ENCODE measurements around the gene HIGD1C.
"Not testable (repeated sequence)": the region's sequence is repeated elsewhere in the genome, so short reads cannot be mapped to it uniquely, and the experiment has no call there.

HIGD1C gene

DNA sequence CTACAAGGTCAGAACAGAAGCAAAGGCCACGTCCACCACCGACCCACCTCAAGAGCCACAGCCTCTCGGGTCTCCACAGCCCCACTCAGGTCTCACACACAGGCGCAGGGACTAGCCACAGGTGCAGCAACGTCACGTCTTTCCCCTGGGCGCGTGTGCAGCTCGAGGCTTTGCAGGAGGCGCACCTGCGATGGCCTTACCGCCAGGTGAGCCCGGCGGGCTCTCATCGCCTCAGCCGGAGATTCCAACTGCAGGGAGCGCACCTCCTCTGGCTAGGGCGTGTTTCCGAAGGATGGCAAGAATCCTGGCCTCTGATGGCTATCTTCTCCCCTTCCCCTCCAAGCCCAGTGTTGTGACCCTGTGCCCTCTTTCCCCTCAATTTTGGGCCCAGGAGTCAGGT, at the start of gene HIGD1C:
HIGD1C (plus strand) TSS at position 35 of the 400 bp plus-strand sequence. CDS start 1,455 bp downstream, outside the sequence.
- no peak for DNase-seq (ENCODE audit: low read depth, low spot score)

DNA sequence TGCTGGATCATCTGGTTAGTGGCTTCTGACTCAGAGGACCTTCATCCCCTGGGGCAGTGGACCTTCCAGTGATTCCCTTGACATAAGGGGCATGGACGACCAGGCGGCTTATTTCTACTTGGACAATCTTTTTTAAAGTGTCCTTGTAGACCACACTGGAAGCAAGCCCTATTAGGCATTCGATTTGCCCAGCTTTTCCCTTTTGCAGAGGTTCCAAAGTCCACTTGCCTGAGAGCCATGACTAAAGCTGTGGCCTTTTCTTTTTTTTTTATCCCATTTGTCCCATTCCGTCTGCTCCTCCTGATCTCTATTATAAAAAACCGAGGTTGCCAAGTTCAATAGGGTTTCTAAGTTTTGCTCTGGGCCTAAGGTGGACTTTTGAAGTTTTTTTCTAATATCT, 43.9 kb upstream of the HIGD1C start:
- not testable (repeated sequence) for DNase-seq (ENCODE audit: low read depth, low spot score)

GRCh38 chr12:50912361-50912760, 40.0 kb upstream of the HIGD1C start:
- not testable (repeated sequence) for DNase-seq (ENCODE audit: low read depth, low spot score)

- no peak for DNase-seq (ENCODE audit: low read depth, low spot score)
These were observed 39.1 kb upstream of the HIGD1C start for GRCh38 chr12:50913224-50913623.

DNA sequence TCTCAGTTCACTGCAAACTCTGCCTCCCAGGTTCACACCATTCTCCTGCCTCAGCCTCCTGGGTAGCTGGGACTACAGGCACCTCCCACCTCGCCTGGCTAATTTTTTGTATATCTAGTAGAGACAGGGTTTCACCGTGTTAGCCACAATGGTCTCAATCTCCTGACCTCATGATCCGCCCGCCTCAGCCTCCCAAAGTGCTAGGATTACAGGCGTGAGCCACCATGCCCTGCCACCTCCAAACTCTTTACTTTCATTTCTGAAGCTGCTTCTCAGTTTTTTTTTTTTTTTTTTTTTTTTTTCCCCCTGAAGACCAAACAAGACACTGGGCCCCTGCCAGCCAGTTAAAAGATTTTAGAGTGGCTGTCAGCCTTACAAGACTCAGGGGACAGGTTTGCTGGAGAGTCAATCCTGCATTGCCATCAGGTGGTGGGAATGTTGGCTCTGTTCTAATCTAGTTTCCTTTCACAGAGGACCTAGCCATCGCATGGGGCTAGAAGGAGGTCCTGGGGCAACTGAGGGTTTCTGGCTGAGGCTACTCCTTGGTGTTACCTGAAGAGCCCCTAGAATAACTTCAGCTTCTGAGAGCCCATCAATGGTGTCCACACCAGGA, 37.4 kb upstream of the HIGD1C start:
- DNase-seq (ENCODE audit: low read depth, low spot score), result no peak

GRCh38 chr12:50916292-50916691, 36.1 kb upstream of the HIGD1C start:
- no peak for DNase-seq (ENCODE audit: low read depth, low spot score)

GRCh38 chr12:50918584-50919316, 33.6 kb upstream of the HIGD1C start:
- DNase-seq (ENCODE audit: low read depth, low spot score), result no peak

DNA sequence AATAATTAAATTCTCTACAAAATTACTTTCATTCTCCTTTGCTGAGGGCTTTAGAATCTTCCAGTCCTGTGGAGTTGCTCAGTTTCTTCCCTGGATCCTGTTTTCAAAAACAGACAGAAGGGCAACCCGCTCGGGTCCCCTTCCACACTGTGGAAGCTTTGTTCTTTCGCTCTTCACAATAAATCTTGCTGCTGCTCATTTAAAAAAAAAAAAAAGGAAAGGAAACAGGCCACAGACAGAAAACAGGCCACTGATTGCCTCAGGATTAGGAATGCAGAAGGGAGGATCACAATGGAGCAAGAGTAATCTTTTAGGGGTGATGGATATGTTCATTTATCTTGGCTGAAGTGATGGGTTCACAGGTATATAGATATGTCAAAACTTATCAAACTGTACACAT, 29.5 kb upstream of the HIGD1C start:
- no peak for DNase-seq (ENCODE audit: low read depth, low spot score)

DNA sequence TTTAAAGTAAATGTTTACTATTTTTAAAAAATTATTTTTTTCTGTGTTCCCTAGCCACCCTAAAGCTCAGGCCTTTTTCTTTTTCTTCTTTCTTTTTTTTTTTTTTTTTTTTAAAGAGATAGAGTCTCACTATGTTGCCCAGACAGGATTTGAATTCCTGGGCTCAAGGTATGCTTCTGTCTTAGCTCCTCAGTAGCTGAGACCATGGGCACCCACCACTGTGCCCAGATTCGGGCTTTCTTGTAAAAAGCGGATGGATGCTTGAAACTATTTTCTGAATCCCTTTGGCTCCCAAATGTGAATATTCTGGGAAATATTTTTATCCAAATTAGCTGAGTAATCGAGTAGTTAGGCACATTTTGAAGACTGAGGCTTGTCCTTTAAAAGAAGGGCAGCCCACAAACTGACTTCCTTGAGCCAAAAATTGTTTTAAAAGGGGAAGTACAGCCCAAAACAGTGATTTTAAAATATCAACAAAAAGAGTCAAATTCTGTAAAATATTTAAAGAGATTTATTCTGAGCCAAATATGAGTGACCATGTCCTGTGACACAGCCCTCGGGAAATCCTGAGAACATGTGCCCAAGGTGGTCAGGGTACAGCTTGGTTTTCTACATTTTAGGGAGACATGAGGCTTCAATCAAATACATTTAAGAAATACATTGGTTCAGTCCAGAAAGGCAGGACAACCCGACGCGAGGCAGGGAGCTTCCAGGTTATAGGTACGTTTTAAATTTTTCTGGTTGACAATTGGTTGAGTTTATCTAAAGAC, 28.8 kb upstream of the HIGD1C start:
- no peak for DNase-seq (ENCODE audit: low read depth, low spot score)

DNA sequence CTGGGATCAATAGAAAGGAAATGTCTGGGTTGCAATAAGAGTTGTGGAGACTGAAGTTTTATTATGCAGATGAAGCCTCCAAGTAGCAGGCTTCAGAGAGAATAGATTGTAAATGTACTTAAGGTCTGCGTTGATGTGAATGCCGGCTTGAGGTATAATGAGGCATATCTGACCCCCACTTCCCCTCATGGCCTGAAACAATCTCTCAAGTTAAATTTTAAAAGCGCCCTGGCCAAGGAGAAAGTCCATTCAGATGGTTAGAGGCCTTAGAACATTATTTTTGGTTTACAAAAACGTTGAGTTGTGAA, 28.3 kb upstream of the HIGD1C start:
- DNase-seq (ENCODE audit: low read depth, low spot score), result no peak

DNA sequence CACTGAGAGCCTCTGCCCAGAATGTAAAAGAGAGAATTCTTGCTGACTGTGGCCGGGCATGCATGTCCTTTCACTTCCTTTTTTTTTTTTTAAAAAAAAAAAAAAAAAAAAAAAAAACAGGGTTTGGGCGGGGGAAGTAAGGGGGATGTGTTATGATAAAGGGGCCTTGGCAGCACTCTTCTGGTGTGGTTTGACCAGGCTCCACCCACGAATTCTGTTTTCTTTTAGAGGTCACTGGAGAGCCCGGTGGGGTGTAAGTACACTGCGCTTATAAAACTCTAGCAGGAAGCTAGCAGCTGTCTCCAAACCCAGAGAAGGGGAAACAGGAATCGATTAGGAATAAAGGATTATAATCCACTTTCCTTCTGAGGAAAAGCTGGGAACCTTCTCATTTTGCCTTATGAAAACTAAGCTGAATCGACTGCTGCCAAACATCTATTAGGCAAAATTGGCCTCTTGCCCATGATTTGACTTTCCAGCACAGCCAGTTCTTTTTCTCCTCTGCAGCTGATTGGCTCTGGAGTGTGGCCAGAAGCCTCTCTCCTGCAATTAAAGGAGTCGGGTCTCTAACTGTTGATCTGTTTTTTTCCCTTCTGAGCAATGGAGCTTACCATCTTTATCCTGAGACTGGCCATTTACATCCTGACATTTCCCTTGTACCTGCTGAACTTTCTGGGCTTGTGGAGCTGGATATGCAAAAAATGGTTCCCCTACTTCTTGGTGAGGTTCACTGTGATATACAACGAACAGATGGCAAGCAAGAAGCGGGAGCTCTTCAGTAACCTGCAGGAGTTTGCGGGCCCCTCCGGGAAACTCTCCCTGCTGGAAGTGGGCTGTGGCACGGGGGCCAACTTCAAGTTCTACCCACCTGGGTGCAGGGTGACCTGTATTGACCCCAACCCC, 27.7 kb upstream of the HIGD1C start:
- DNase-seq (ENCODE audit: low read depth, low spot score), result peak; percentile 91

DNA sequence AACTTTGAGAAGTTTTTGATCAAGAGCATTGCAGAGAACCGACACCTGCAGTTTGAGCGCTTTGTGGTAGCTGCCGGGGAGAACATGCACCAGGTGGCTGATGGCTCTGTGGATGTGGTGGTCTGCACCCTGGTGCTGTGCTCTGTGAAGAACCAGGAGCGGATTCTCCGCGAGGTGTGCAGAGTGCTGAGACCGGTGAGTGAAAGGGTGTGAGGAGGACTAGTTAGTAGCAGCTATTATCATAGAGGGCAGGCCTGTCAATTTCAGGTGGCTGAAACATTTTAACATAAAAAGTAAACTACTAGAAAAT, 27.0 kb upstream of the HIGD1C start:
- no peak for DNase-seq (ENCODE audit: low read depth, low spot score)

DNA sequence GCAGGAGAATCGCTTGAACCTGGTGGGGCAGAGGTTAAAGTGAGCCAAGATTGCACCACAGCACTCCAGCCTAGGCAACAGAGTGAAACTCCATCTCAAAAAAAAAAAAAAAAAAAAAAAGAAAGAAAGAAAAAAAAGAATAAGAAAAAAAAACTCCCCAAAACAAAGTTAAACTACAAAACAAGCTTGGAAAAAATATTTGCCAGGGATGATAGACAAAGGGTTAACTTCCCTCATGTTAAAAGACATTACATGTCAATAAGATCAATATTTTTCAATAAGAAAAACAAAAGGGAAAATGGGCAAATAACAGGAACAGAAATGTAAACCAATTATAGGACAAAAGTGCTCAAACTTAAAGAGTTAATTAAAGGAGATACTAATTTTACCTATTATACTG, 26.4 kb upstream of the HIGD1C start:
- DNase-seq (ENCODE audit: low read depth, low spot score), result no peak

DNA sequence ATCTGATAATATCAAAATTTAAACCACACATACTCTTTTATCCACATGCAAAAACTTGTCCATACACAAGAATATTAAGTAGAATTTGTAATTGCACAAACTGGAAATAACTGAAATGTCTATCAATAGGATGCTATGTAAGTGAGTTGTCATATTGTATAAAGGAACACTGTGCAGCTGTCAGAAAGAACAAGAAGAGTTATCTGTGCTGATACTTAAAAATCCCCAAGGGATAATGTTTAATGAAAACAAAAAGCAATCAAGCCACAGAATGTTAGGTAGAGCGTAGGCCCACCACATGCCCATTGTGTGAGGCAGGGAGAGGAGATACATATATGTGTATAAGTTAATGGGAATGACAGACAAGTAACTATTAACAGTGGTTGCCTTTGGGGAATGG, 25.9 kb upstream of the HIGD1C start:
- DNase-seq (ENCODE audit: low read depth, low spot score), result no peak

- not testable (repeated sequence) for DNase-seq (ENCODE audit: low read depth, low spot score)
These were observed 25.4 kb upstream of the HIGD1C start for GRCh38 chr12:50926932-50927331.

DNA sequence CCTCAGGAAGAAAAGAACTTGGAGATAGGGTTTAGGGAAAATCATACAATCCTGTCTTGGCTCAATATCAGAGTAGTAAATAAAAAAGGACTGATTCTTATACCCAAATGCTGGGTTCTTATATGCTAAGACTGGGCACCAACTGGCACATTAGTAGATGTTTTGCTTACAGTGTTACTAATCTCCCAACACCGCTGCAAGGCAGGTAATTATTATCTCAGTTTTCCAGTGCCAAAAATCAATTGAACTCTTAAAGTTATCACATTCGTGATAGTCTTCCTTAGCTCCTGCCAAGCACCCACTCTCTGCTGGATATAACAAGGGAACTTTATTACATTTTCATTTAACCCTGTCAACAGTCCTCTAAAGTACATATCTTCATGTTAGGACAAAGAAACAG, 25.0 kb upstream of the HIGD1C start:
- DNase-seq (ENCODE audit: low read depth, low spot score), result no peak

DNA sequence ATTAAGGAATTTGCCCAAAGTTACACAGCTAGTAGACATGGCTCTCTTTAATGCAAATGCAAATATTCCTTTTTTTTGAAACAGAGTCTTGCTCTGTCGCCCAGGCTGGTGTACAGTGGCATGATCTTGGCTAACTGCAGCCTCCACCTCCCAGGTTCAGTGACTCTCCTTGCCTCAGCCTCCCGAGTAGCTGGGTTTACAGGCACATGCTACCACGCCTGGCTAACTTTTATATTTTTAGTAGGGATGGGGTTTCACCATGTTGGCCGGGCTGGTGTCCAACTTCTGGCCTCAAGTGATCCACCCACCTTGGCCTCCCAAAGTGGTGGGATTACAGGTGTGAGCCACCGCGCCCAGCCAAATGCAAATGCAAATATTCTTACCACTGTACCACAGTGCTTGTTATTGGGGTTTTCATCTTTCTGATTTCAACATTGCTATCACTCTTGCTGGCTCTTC, 24.5 kb upstream of the HIGD1C start:
- DNase-seq (ENCODE audit: low read depth, low spot score), result no peak

DNA sequence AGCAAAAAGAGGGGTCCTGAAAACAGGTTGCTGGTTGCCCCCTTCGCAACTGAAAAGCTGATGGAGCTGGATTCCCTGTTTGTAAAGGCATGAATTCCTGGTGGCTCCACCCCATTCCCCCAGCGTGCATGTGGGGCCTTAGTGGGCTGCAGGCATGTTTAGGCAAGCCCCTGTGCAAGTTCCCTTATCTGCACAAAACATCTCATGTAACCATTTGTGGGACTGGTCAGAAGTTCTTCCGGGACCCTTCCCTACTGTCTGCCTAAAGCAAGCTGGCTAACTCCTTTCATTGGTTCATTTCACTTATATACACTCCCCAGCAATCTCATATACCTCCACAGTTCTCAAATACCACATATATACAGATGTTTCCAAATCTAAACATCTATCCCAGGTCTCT, 24.0 kb upstream of the HIGD1C start:
- no peak for DNase-seq (ENCODE audit: low read depth, low spot score)

- no peak for DNase-seq (ENCODE audit: low read depth, low spot score)
These were observed 22.5 kb upstream of the HIGD1C start for GRCh38 chr12:50929831-50930230.

- not testable (repeated sequence) for DNase-seq (ENCODE audit: low read depth, low spot score)
These were observed 21.9 kb upstream of the HIGD1C start for GRCh38 chr12:50930477-50930876.

GRCh38 chr12:50932787-50933280, 19.5 kb upstream of the HIGD1C start:
- DNase-seq (ENCODE audit: low read depth, low spot score), result no peak
